Stomach smooth muscle (tissue), 2 donors: ENCODE data around the gene METAP1.
A peak's percentile ranks its signal among the peaks of the same experiment; 100 is the strongest.
"Not testable (repeated sequence)": the region's sequence is repeated elsewhere in the genome, so short reads cannot be mapped to it uniquely, and the experiment has no call there.

ENCODE experiments used
- H3K27ac ChIP-seq: one replicate; pipeline ENCODE4 v1.7.0; 2013; ENCODE audit warnings: mild to moderate bottlenecking, low read length, inconsistent platforms
- H3K27me3 ChIP-seq, 2 donors: one replicate each; pipeline ENCODE4 v1.7.0; 2013; ENCODE audit warnings: low read length in 2 of 2; ENCODE audit not compliant: insufficient read depth in 2 of 2, control insufficient read depth in 1 of 2
- H3K36me3 ChIP-seq, 2 donors: one replicate each; pipeline ENCODE4 v1.7.0; 2013; ENCODE audit warnings: low read length in 2 of 2; ENCODE audit not compliant: control insufficient read depth in 2 of 2, insufficient read depth in 2 of 2
- H3K4me1 ChIP-seq: one replicate; pipeline ENCODE4 v1.7.0; 2013; ENCODE audit warnings: low read length; ENCODE audit not compliant: control insufficient read depth, insufficient read depth
- H3K4me3 ChIP-seq, 2 donors: one replicate each; pipeline ENCODE4 v1.7.0; 2013; ENCODE audit warnings: low read length in 2 of 2
- H3K9ac ChIP-seq, 2 donors: one replicate each; pipeline ENCODE4 v1.7.0; 2013; ENCODE audit warnings: low read length in 2 of 2, mild to moderate bottlenecking in 1 of 2
- H3K9me3 ChIP-seq, 2 donors: one replicate each; pipeline ENCODE4 v1.7.0; 2013; ENCODE audit warnings: low read length in 2 of 2; ENCODE audit not compliant: control insufficient read depth in 2 of 2
- donor health status: healthy.
- donor health status: Pancreatic carcinoma.

Gene METAP1

GRCh38 chr4:98997166-98997565 lies 1.6 kb downstream of the METAP1 start:
- Histone ChIP-seq H3K4me1 (peaks cover 14% of the 10 kb centered on the region), H3K9me3 (no peaks in the 10 kb centered on the region), H3K27me3 (no peaks in the 10 kb centered on the region), H3K27ac (no peak overlapping the region), H3K4me3 (no peak overlapping the region), H3K36me3 (no peaks in the 10 kb centered on the region), H3K9ac (no peak overlapping the region)

- Histone ChIP-seq H3K4me1 (peaks cover 14% of the 10 kb centered on the region), H3K27ac (no peak overlapping the region), H3K27me3 (no peaks in the 10 kb centered on the region), H3K9me3 (no peaks in the 10 kb centered on the region), H3K4me3 (no peak overlapping the region), H3K9ac (no peak overlapping the region), H3K36me3 (no peaks in the 10 kb centered on the region)
Measured at GRCh38 chr4:98998551-98998950, 3.0 kb downstream of the METAP1 start.

- Histone ChIP-seq H3K4me1 (no peaks in the 10 kb centered on the region), H3K9me3 (no peaks in the 10 kb centered on the region), H3K9ac (no peak overlapping the region), H3K27ac (no peak overlapping the region), H3K27me3 (no peaks in the 10 kb centered on the region), H3K4me3 (no peak overlapping the region), H3K36me3 (no peaks in the 10 kb centered on the region)
Measured at GRCh38 chr4:99002279-99002678, 6.8 kb downstream of the METAP1 start.

- no peaks in the 10 kb centered on the region for H3K36me3 ChIP-seq
- H3K9me3 ChIP-seq, result peaks cover 0 to 4% of the 10 kb centered on the region in 2 donors
- no peaks in the 10 kb centered on the region for H3K4me1 ChIP-seq
- no peaks in the 10 kb centered on the region for H3K27me3 ChIP-seq
- no peak overlapping the region for H3K9ac ChIP-seq
- no peak overlapping the region for H3K27ac ChIP-seq
- no peak overlapping the region for H3K4me3 ChIP-seq
Measured at GRCh38 chr4:99008051-99008450, 12.5 kb downstream of the METAP1 start.

GRCh38 chr4:99011910-99012309 lies 16.4 kb downstream of the METAP1 start:
- Histone ChIP-seq H3K27ac (no peak overlapping the region), H3K9ac (no peak overlapping the region)

GRCh38 chr4:99013402-99013843 lies 17.9 kb downstream of the METAP1 start:
- Histone ChIP-seq H3K9me3 (peaks cover 0 to 4% of the 10 kb centered on the region in 2 donors), H3K27me3 (no peaks in the 10 kb centered on the region), H3K4me3 (no peak overlapping the region), H3K4me1 (no peaks in the 10 kb centered on the region), H3K9ac (no peak overlapping the region), H3K27ac (no peak overlapping the region), H3K36me3 (no peaks in the 10 kb centered on the region)

More at GRCh38 chr4:99011910-99012309, 16.4 kb downstream of the METAP1 start:
- no peaks in the 10 kb centered on the region for H3K36me3 ChIP-seq
- no peak overlapping the region for H3K4me3 ChIP-seq
- H3K27me3 ChIP-seq, result no peaks in the 10 kb centered on the region
- peaks cover 0 to 4% of the 10 kb centered on the region in 2 donors for H3K9me3 ChIP-seq
- H3K4me1 ChIP-seq, result no peaks in the 10 kb centered on the region

- H3K4me1 ChIP-seq, result no peaks in the 10 kb centered on the region
- H3K4me3 ChIP-seq, result no peak overlapping the region
- no peaks in the 10 kb centered on the region for H3K36me3 ChIP-seq
- no peaks in the 10 kb centered on the region for H3K27me3 ChIP-seq
- no peak overlapping the region for H3K9ac ChIP-seq
- no peak overlapping the region for H3K27ac ChIP-seq
- peaks cover 0 to 4% of the 10 kb centered on the region in 2 donors for H3K9me3 ChIP-seq
Measured at GRCh38 chr4:99013884-99014523, 18.5 kb downstream of the METAP1 start.

- H3K27ac ChIP-seq, result no peak overlapping the region
- H3K4me3 ChIP-seq, result no peak overlapping the region
- H3K27me3 ChIP-seq, result no peaks in the 10 kb centered on the region
- no peaks in the 10 kb centered on the region for H3K4me1 ChIP-seq
- H3K9me3 ChIP-seq, result peaks cover 2 to 3% of the 10 kb centered on the region in 2 donors
- no peak overlapping the region for H3K9ac ChIP-seq
- no peaks in the 10 kb centered on the region for H3K36me3 ChIP-seq
Measured at GRCh38 chr4:99021386-99021785, 25.9 kb downstream of the METAP1 start.

- no peaks in the 10 kb centered on the region for H3K36me3 ChIP-seq
- peak overlapping the region in 1 of 2 donors; percentile 54 for H3K4me3 ChIP-seq
- H3K27me3 ChIP-seq, result no peaks in the 10 kb centered on the region
Measured at GRCh38 chr4:99022566-99022965, 27.0 kb downstream of the METAP1 start.

GRCh38 chr4:99023800-99024251 lies 28.3 kb downstream of the METAP1 start:
- not testable (repeated sequence) for H3K27ac ChIP-seq, H3K9ac ChIP-seq, H3K36me3 ChIP-seq, H3K9me3 ChIP-seq, H3K4me1 ChIP-seq, H3K27me3 ChIP-seq, H3K4me3 ChIP-seq

More at GRCh38 chr4:99022566-99022965, 27.0 kb downstream of the METAP1 start:
- no peak overlapping the region for H3K27ac ChIP-seq
- no peaks in the 10 kb centered on the region for H3K4me1 ChIP-seq
- peaks cover 2 to 3% of the 10 kb centered on the region in 2 donors for H3K9me3 ChIP-seq
- no peak overlapping the region for H3K9ac ChIP-seq

- H3K4me1 ChIP-seq, result no peaks in the 10 kb centered on the region
- no peak overlapping the region for H3K4me3 ChIP-seq
- H3K27ac ChIP-seq, result no peak overlapping the region
- no peak overlapping the region for H3K9ac ChIP-seq
- H3K27me3 ChIP-seq, result no peaks in the 10 kb centered on the region
- peaks cover 2 to 3% of the 10 kb centered on the region in 2 donors for H3K9me3 ChIP-seq
- H3K36me3 ChIP-seq, result no peaks in the 10 kb centered on the region
Measured at GRCh38 chr4:99024481-99025275, 29.2 kb downstream of the METAP1 start.
